Measurements from ENCODE around the gene PAX7.

- TF ChIP-seq CTCF (conservative IDR thresholded peaks at IDR 0.05; ENCODE audit: low read depth in 2 of 2) = no peak
- TF ChIP-seq EZH2phosphoT487 (IDR thresholded peaks at IDR 0.05; ENCODE audit: unreplicated experiment) = no peak
- TF ChIP-seq EZH2 (IDR thresholded peaks at IDR 0.05; ENCODE audit: low read depth, unreplicated experiment) = no peak
- no peak for TF ChIP-seq CREB1 (CRISPR knock-in tag; IDR thresholded peaks at IDR 0.05; ENCODE audit: low read depth)
- TF ChIP-seq POLR2AphosphoS5 (IDR thresholded peaks at IDR 0.05; ENCODE audit: low read depth) = no peak
- TF ChIP-seq ZNF331 (CRISPR knock-in tag; IDR thresholded peaks at IDR 0.05; ENCODE audit: low read depth) = no peak
- TF ChIP-seq REST (IDR thresholded peaks at IDR 0.05; ENCODE audit: unreplicated experiment) = no peak
- no peak for TF ChIP-seq ZNF114 (CRISPR knock-in tag; IDR thresholded peaks at IDR 0.05)
- no peak for TF ChIP-seq JUNB (IDR thresholded peaks at IDR 0.05; ENCODE audit: unreplicated experiment)
- no peak for TF ChIP-seq NANOG (IDR thresholded peaks at IDR 0.05; ENCODE audit: borderline replicate concordance)
- TF ChIP-seq ZNF462 (CRISPR knock-in tag; IDR thresholded peaks at IDR 0.05) = no peak
- TF ChIP-seq ETS1 (IDR thresholded peaks at IDR 0.05) = no peak
These were observed 11.2 kb upstream of the PAX7 start for GRCh38 chr1:18619467-18619835.
